ENCODE results near the gene ARHGEF9.
"Not testable (repeated sequence)": the region's sequence is repeated elsewhere in the genome, so short reads cannot be mapped to it uniquely, and the experiment has no call there.

DNA sequence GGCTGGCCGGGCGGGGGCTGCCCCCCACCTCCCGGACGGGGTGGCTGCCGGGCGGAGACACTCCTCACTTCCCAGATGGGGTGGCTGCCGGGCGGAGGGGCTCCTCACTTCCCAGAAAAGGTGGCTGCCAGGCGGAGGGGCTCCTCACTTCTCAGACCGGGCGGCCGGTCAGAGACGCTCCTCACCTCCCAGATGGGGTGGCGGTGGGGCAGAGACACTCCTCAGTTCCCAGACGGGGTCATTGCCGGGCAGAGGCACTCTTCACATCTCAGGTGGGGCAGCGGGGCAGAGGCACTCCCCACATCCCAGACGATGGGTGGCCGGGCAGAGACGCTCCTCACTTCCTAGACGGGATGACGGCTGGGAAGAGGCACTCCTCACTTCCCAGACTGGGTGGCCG is 40.4 kb upstream of the ARHGEF9 start:
- not testable (repeated sequence) for TF ChIP-seq EZH2 (IDR thresholded peaks at IDR 0.05; ENCODE audit: borderline replicate concordance, low read length); CTCF (IDR thresholded peaks at IDR 0.05; ENCODE audit: low read length)
